Measurements from ENCODE around the gene MCTP1. TPM values are rescaled to one million over a fixed set of nuclear protein-coding genes. Genes with fewer than 3 reads are reported as not detected.
"Not testable (repeated sequence)": the region's sequence is repeated elsewhere in the genome, so short reads cannot be mapped to it uniquely, and the experiment has no call there.

MCTP1 gene
- total RNA-seq, 2 experiments from 2014 or later = 0.42 TPM; not detected in 1

DNA sequence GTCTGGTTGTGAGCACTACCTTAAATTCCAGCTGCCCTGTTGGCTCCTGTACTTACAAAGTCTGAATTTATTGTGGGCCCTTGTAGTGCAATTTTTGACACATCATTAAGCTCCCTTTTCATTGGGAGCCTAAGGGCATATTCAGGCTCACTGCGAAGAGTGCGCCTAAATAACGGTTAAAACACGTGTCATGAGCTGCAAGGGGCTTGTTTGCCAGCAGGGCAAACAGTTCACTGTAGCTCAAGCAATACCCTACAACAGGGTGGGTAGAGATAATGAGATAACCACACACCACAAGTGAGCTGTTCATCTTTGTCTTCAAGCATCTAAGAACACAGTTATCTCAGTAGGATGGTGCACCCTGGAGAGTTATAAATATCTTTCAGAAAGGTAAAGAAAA lies 452.2 kb downstream of the MCTP1 start:
- DNase-seq (no peak), ATAC-seq (peak; percentile 11)
- Mint-ChIP-seq H3K4me1 (ENCODE audit: low read depth) (peaks cover 2% of the 10 kb centered on the region), H3K27me3 (ENCODE audit: low read depth) (peaks cover 5% of the 10 kb centered on the region), H3K27ac (no peak overlapping the region), H3K9me3 (ENCODE audit: insufficient read depth) (no peaks in the 10 kb centered on the region), H3K4me3 (no peak overlapping the region), H3K36me3 (ENCODE audit: low read depth) (no peaks in the 10 kb centered on the region)
- ChIA-PET CTCF (interaction anchor here (0.8 to 2.2 kb wide), 7 partner anchors 15 to 130 kb away, joined by 3 to 9 read pairs (median 3); no protein-coding TSS in a partner anchor), POLR2A (no interaction called here)

GRCh38 chr5:94830520-94830919 lies 454.4 kb downstream of the MCTP1 start:
- Mint-ChIP-seq H3K27me3 (ENCODE audit: low read depth) (peaks cover 12% of the 10 kb centered on the region), H3K4me3 (no peak overlapping the region), H3K9me3 (ENCODE audit: insufficient read depth) (no peaks in the 10 kb centered on the region), H3K4me1 (ENCODE audit: low read depth) (no peaks in the 10 kb centered on the region), H3K27ac (no peak overlapping the region), H3K36me3 (ENCODE audit: low read depth) (no peaks in the 10 kb centered on the region)
- no peak for ATAC-seq
- DNase-seq = no peak
- ChIA-PET CTCF (interaction anchor here (0.7 to 2.2 kb wide), 4 partner anchors 10 to 37 kb away, joined by 3 to 9 read pairs (median 4); no protein-coding TSS in a partner anchor), POLR2A (no interaction called here)

GRCh38 chr5:94828222-94828621 lies 456.7 kb downstream of the MCTP1 start:
- H3K27me3 Mint-ChIP-seq (ENCODE audit: low read depth) = peaks cover 28% of the 10 kb centered on the region
- POLR2A ChIA-PET; DNase-seq; H3K9me3 Mint-ChIP-seq (ENCODE audit: insufficient read depth); H3K4me1 Mint-ChIP-seq (ENCODE audit: low read depth); CTCF ChIA-PET; H3K27ac Mint-ChIP-seq; H3K36me3 Mint-ChIP-seq (ENCODE audit: low read depth); ATAC-seq; H3K4me3 Mint-ChIP-seq: not testable (repeated sequence)

DNA sequence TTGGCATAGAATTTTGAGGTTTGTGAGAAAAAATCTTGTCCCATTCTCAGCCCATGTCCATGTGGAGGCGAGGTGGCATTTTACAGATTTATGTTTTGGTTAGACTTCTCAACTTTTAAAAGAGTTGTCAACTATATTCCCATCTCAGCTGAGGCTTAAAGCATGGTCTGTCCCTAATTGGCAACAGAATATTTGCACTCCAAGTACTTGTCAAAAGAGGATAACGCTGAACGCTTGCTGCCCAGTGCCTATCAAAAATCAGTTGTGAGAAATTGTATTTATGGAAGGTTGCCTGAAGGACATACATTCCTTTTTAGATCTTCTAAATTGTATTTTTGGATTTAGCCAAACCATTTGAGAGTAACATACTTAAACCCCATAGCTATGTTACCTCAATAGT lies 464.4 kb downstream of the MCTP1 start:
- Mint-ChIP-seq H3K9me3 (ENCODE audit: insufficient read depth) (no peaks in the 10 kb centered on the region), H3K4me3 (no peak overlapping the region), H3K36me3 (ENCODE audit: low read depth) (no peaks in the 10 kb centered on the region), H3K4me1 (ENCODE audit: low read depth) (no peaks in the 10 kb centered on the region), H3K27me3 (ENCODE audit: low read depth) (peaks cover 17% of the 10 kb centered on the region), H3K27ac (no peak overlapping the region)
- DNase-seq (no peak), ATAC-seq (no peak)
- CTCF ChIA-PET = interaction anchor here (1.0 kb wide), 1 partner anchor 11 kb away, joined by 3 read pairs; no protein-coding TSS in a partner anchor
- POLR2A ChIA-PET = no interaction called here

DNA sequence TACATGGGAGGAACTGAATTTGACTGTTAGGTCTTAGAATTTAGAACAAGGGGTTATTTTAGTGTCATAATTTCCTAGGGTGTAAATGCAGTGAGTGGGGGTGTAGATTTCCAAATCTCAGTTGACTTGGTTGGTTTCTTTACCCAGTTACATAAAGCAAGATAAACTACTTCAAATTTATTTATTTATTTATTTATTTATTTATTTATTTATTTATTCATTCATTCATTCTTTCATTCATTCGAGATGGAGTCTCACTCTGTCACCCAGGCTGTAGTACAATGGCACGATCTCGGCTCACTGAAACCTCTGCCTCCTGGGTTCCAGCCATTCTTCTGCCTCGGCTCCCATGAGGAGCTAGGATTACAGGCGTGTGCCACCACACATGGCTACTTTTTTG lies 466.0 kb downstream of the MCTP1 start:
- Mint-ChIP-seq H3K4me3 (no peak overlapping the region), H3K36me3 (ENCODE audit: low read depth) (no peaks in the 10 kb centered on the region), H3K4me1 (ENCODE audit: low read depth) (no peaks in the 10 kb centered on the region), H3K9me3 (ENCODE audit: insufficient read depth) (no peaks in the 10 kb centered on the region), H3K27ac (no peak overlapping the region), H3K27me3 (ENCODE audit: low read depth) (peaks cover 4% of the 10 kb centered on the region)
- ChIA-PET CTCF (no interaction called here), POLR2A (no interaction called here)
- DNase-seq = no peak
- ATAC-seq = no peak

DNA sequence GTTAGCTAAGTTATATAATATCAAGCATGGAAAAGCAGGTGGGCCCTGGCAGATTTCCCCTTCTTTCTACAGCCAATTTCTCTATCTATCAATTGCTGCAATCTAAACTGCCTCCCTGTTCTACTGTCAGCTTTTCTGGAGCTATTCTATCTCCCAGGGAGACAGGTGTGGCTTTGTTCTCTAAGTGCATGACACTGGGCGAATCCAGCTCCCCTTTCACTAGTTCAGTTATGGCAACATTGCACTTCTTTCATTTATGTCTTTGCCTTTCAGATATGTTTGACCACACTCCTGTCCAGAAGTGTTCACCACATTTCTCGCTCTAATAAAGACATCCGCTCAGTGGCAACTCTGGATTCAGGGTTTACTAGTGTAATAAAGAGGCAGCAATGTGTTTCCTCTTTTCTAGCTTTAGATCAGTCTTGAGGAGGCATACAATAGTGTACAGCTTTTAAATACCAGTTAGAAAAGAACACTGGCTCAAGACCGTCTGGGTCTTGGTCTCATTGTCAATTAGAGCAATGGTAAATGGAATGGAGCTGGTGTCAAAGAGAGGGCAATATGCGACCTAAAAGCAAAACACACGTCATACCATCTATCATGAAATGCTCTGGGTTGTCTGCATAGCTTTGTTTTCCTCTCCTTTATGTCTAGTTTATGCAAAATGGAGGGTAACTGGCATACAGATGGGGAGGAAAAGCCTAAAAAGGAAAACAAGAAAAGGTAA lies 469.4 kb downstream of the MCTP1 start:
- Mint-ChIP-seq H3K27ac (no peak overlapping the region), H3K27me3 (ENCODE audit: low read depth) (no peaks in the 10 kb centered on the region), H3K9me3 (ENCODE audit: insufficient read depth) (no peaks in the 10 kb centered on the region), H3K4me1 (ENCODE audit: low read depth) (no peaks in the 10 kb centered on the region), H3K4me3 (no peak overlapping the region), H3K36me3 (ENCODE audit: low read depth) (no peaks in the 10 kb centered on the region)
- ChIA-PET POLR2A (no interaction called here), CTCF (no interaction called here)
- DNase-seq (no peak), ATAC-seq (no peak)

DNA sequence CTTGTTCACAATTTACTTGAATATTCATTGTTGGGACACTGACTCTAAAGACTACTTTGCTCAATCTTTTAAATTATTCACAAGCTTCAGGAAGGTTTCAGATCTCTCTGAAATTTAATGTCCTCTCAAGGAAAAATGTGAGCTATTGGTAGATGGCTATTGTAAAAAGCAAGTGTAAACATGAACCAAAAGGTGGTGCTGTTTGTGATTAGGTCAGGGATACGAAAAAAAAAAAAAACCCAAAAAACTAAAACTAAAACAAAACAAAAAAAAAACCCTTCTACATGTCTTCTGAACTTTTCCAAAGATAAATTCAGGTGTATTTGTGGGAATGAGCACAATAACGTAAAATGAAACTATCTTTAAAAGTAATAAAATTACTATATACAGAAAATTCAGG lies 472.7 kb downstream of the MCTP1 start:
- ChIA-PET POLR2A (no interaction called here), CTCF (no interaction called here)
- no peak for ATAC-seq
- no peak overlapping the region for H3K27ac Mint-ChIP-seq
- no peaks in the 10 kb centered on the region for H3K4me1 Mint-ChIP-seq (ENCODE audit: low read depth)
- peaks cover 3% of the 10 kb centered on the region for H3K27me3 Mint-ChIP-seq (ENCODE audit: low read depth)
- no peak for DNase-seq
- no peaks in the 10 kb centered on the region for H3K36me3 Mint-ChIP-seq (ENCODE audit: low read depth)
- H3K9me3 Mint-ChIP-seq (ENCODE audit: insufficient read depth) = no peaks in the 10 kb centered on the region
- H3K4me3 Mint-ChIP-seq = no peak overlapping the region

DNA sequence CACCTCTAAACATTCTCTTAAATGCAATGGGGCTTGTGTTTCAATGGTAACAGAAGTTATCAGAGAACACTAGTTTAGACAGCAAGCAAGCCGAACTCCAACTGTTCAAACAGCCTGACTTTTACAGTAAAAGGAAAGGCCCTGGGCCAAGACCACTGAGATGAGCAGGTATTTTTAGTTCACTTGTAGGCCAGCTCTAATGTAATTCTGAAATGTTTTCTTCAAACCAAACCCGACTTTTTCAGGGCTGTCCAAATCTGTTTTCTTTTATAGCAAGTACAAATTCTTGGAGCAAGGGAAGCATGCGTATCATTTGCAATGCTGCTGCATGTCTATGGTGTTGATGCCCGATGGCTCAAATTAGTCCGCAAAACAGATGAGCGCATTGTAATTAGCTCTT lies 473.6 kb downstream of the MCTP1 start:
- CTCF ChIA-PET = interaction anchor here (2.8 kb wide), 1 partner anchor 20 kb away, joined by 9 read pairs; no protein-coding TSS in a partner anchor
- Mint-ChIP-seq H3K4me3 (no peak overlapping the region), H3K36me3 (ENCODE audit: low read depth) (no peaks in the 10 kb centered on the region), H3K27me3 (ENCODE audit: low read depth) (peaks cover 3% of the 10 kb centered on the region), H3K9me3 (ENCODE audit: insufficient read depth) (no peaks in the 10 kb centered on the region), H3K27ac (no peak overlapping the region), H3K4me1 (ENCODE audit: low read depth) (no peaks in the 10 kb centered on the region)
- DNase-seq (no peak), ATAC-seq (no peak)
- POLR2A ChIA-PET = no interaction called here

- Mint-ChIP-seq H3K4me1 (ENCODE audit: low read depth) (no peaks in the 10 kb centered on the region), H3K27ac (no peak overlapping the region), H3K4me3 (no peak overlapping the region), H3K27me3 (ENCODE audit: low read depth) (peaks cover 5% of the 10 kb centered on the region), H3K36me3 (ENCODE audit: low read depth) (no peaks in the 10 kb centered on the region), H3K9me3 (ENCODE audit: insufficient read depth) (no peaks in the 10 kb centered on the region)
- CTCF ChIA-PET = interaction anchor here (2.8 kb wide), 1 partner anchor 21 kb away, joined by 9 read pairs; no protein-coding TSS in a partner anchor
- no peak for DNase-seq
- ATAC-seq = no peak
- POLR2A ChIA-PET = no interaction called here
These were observed 474.0 kb downstream of the MCTP1 start for GRCh38 chr5:94810877-94811276.

DNA sequence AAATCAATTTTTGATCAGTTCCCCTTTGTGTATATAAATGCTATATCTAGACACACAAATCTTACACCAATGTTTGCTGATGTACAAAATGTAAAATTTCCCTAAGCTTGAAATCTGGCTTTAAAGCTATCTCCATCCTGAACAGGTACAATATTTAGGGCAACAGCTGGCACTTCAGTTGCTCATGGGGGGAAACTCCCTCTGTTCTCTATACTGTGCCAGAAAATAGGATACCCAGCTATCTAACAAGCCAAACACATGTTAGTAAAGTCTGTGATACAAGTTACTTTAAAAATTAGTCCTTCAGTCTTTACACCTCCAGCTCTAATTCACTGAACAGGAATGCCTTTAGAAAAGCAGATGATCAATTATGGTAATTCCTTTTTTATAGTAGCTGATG lies 474.6 kb downstream of the MCTP1 start:
- no peak overlapping the region for H3K27ac Mint-ChIP-seq
- ATAC-seq = no peak
- H3K27me3 Mint-ChIP-seq (ENCODE audit: low read depth) = peaks cover 5% of the 10 kb centered on the region
- CTCF ChIA-PET = interaction anchor here (2.8 kb wide), 1 partner anchor 21 kb away, joined by 9 read pairs; no protein-coding TSS in a partner anchor
- no peak overlapping the region for H3K4me3 Mint-ChIP-seq
- H3K9me3 Mint-ChIP-seq (ENCODE audit: insufficient read depth) = no peaks in the 10 kb centered on the region
- no peaks in the 10 kb centered on the region for H3K4me1 Mint-ChIP-seq (ENCODE audit: low read depth)
- no peaks in the 10 kb centered on the region for H3K36me3 Mint-ChIP-seq (ENCODE audit: low read depth)
- DNase-seq = no peak
- POLR2A ChIA-PET = interaction anchor here (0.8 kb wide), 1 partner anchor 75 kb away, joined by 3 read pairs; no protein-coding TSS in a partner anchor

GRCh38 chr5:94808497-94808896 lies 476.4 kb downstream of the MCTP1 start:
- Mint-ChIP-seq H3K36me3 (ENCODE audit: low read depth) (no peaks in the 10 kb centered on the region), H3K27ac (no peak overlapping the region), H3K27me3 (ENCODE audit: low read depth) (peaks cover 5% of the 10 kb centered on the region), H3K4me3 (no peak overlapping the region), H3K9me3 (ENCODE audit: insufficient read depth) (no peaks in the 10 kb centered on the region), H3K4me1 (ENCODE audit: low read depth) (no peaks in the 10 kb centered on the region)
- DNase-seq (no peak), ATAC-seq (no peak)
- ChIA-PET CTCF (interaction anchor here (1.2 kb wide), 1 partner anchor 70 kb away, joined by 3 read pairs; no protein-coding TSS in a partner anchor), POLR2A (interaction anchor here (0.5 kb wide), 1 partner anchor 90 kb away, joined by 3 read pairs; no protein-coding TSS in a partner anchor)

GRCh38 chr5:94807985-94808384 lies 476.9 kb downstream of the MCTP1 start:
- ChIA-PET CTCF (interaction anchor here (1.2 kb wide), 1 partner anchor 70 kb away, joined by 3 read pairs; no protein-coding TSS in a partner anchor), POLR2A (no interaction called here)
- Mint-ChIP-seq H3K4me1 (ENCODE audit: low read depth) (no peaks in the 10 kb centered on the region), H3K4me3 (no peak overlapping the region), H3K9me3 (ENCODE audit: insufficient read depth) (no peaks in the 10 kb centered on the region), H3K27me3 (ENCODE audit: low read depth) (peaks cover 5% of the 10 kb centered on the region), H3K36me3 (ENCODE audit: low read depth) (no peaks in the 10 kb centered on the region), H3K27ac (no peak overlapping the region)
- no peak for DNase-seq
- no peak for ATAC-seq
